Purkinje cell (primary cell): Measurements from ENCODE around the gene TACC3. TPM values are rescaled to one million over a fixed set of nuclear protein-coding genes. Genes with fewer than 3 reads are reported as not detected.

ENCODE experiments used
- polyA plus RNA-seq: library from polyadenylated mRNA; unstranded; fragments of >200 nt; fragmentation: Nextera tagmentation; gene quantifications from 2 replicates; pipeline ENCODE4 v1.2.1, GENCODE V29; 2014

The TACC3 gene
- 0.32 TPM in 1 of 2 replicates, not detected in the other for polyA plus RNA-seq

GRCh38 chr4:1721003-1721665 is at the start of gene TACC3, which contains the start of gene TMEM129:
TACC3 (plus strand) TSS chr4:1721521; CDS start chr4:1723422, 1,901 bp downstream.
TMEM129 (minus strand) TSS chr4:1721323; CDS start chr4:1720837, 486 bp downstream.

GRCh38 chr4:1683736-1684505 is 37.4 kb upstream of the TACC3 start, which contains the start of gene FAM53A:
FAM53A (minus strand) TSS chr4:1684313; CDS start chr4:1668741, 15,572 bp downstream.

GRCh38 chr4:1712216-1713002 is 8.9 kb upstream of the TACC3 start, which contains the start of gene SLBP:
SLBP (minus strand) TSS chr4:1712319; CDS start chr4:1712188, 131 bp downstream.

DNA sequence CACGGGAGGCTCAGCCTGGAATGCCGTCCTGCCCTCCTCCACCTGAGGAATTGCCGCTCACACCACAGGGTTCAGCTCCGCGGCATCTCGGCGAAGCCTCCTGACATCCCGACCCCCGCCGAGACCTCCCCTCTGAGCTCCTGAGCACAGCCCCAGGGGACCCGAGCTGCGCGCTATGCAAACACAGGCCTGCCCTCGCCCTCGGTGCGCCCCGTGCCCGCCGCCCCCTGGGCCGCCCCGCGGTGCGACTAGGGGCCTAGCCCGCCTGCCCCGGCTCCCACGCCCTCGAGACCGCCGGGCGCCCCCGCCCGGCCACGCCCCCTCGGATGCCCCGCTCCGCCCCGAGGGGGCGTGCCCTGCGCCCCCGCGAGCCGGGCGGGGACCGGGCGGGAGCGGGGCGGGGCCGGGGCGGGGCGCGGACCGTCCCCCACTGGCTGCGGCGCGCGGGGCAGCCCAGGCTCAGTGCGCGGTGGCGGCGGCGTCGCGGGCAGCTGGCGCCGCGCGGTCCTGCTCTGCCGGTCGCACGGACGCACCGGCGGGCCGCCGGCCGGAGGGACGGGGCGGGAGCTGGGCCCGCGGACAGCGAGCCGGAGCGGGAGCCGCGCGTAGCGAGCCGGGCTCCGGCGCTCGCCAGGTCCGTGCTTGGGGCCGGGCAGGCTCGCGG is 71.6 kb downstream of the TACC3 start, which contains the start of gene FGFR3:
FGFR3 (plus strand) TSS at position 462 of the 664 bp plus-strand sequence. CDS start 642 bp downstream, outside the sequence.

Other genes starting within 250 kb of the TACC3 start
- gene FAM53A, start 37.2 kb upstream of the TACC3 start, polyA plus RNA-seq: not detected in 2 replicates
- 61.5 and 65.0 TPM in 2 replicates for gene SLBP, start 9.2 kb upstream of the TACC3 start, polyA plus RNA-seq
- gene TMEM129, start 198 bp upstream of the TACC3 start, polyA plus RNA-seq: 1.1 and 2.3 TPM in 2 replicates
- gene FGFR3, start 71.8 kb downstream of the TACC3 start, polyA plus RNA-seq: 1.1 and 2.1 TPM in 2 replicates
- 5.6 and 9.3 TPM in 2 replicates for gene LETM1, start 134.6 kb downstream of the TACC3 start, polyA plus RNA-seq
- 12.5 and 12.9 TPM in 2 replicates for gene NSD2, start 149.9 kb downstream of the TACC3 start, polyA plus RNA-seq